ENCODE measurements around the gene CCDC7. TPM values are rescaled to one million over a fixed set of nuclear protein-coding genes. Genes with fewer than 3 reads are reported as not detected.

The CCDC7 gene
- 7.5 and 10.1 TPM in 2 replicates for total RNA-seq

DNA sequence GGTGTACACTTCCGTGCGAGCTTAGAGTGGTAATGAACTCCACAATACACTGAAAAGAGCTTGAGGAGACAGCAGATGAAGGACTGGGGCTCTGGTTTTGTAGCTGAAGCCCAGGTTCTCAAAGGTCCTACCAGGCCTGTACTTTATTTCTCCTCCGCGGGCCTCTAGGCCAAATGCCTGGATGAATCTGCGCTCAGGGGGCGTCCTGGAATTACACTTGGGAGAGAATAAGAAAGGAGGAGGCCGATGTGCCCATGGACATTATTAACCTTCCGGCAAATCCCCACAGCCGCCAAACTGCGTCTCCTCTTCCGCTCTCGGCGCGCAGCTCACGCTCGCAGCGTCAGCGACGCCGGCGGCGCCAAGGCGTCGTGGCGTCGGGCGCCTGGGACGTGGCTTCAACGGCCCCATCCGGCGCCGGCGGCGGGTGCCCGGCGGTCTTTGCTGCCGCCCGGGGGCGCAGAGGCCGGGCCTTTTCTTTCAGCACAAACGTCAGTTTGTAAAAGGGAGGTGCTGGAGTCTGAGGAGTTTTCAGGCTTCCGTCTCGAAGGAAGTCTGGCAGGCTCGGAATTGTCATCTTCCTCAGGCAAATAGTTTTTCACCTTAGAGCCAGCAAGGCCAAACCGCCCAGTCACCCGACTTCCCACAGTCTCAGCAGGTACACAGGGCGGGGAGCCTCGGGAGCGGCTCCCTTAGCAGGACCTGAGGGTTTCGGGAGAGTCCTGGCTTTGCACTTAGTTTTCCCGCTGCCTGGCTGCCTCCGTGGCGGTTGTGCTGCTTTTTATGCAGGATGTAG is at the start of gene CCDC7:
Gene CCDC7, plus strand, starts transcription at position 401 of the 796 bp plus-strand sequence. CDS start 5,503 bp downstream, outside the sequence.

Other genes with a start within 250 kb of the CCDC7 start
- gene EPC1, start 99.0 kb upstream of the CCDC7 start, total RNA-seq, result 25.8 and 28.1 TPM in 2 replicates